ENCODE data around the gene RAP1GAP. TPM values are rescaled to one million over a fixed set of nuclear protein-coding genes. Genes with fewer than 3 reads are reported as not detected.
"Not testable (repeated sequence)": the region's sequence is repeated elsewhere in the genome, so short reads cannot be mapped to it uniquely, and the experiment has no call there.

Gene RAP1GAP
- total RNA-seq, 4 donors from 2014 or later, result 0.33 to 0.83 (median 0.56) TPM

GRCh38 chr1:21567241-21568005, 101.7 kb downstream of the RAP1GAP start:
- no peaks in the 10 kb centered on the region for H3K4me1 ChIP-seq
- WGBS, result 74% methylated on average over 22 of the region's 24 CpGs

DNA sequence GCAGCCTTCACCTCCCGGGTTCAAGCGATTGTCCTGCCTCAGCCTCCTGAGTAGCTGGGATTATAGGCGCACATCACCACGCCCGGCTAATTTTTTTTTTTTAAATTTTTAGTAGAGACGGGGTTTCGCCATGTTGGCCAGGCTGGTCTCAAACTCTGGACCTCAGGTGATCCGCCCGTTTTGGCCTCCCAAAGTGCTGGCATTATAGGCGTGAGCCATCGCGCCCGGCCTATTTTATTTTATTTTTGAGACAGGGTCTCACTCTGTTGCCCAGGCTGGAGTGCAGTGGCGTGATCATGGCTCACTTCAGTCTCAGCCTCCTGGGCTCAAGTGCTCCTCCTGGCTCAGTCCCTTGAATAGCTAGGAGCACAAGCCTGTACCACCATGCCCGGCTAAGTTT, 102.8 kb downstream of the RAP1GAP start:
- H3K4me3 ChIP-seq; DNase-seq (ENCODE audit: extremely low spot score); H3K36me3 ChIP-seq; H3K9me3 ChIP-seq; intact Hi-C loops (cut with DNase I); H3K27ac ChIP-seq (replicated peaks in 1 of 4); H3K4me1 ChIP-seq: not testable (repeated sequence)
- peaks cover 0 to 18% (median 0%) of the 10 kb centered on the region in 4 donors for H3K27me3 ChIP-seq
- 96% methylated on average over 15 of the region's 15 CpGs for WGBS

More at GRCh38 chr1:21567241-21568005, 101.7 kb downstream of the RAP1GAP start:
- peaks cover 0 to 18% (median 0%) of the 10 kb centered on the region in 4 donors for H3K27me3 ChIP-seq
- no peaks in the 10 kb centered on the region for H3K36me3 ChIP-seq
- H3K4me3 ChIP-seq, result no peak overlapping the region
- DNase-seq (ENCODE audit: extremely low spot score), result no peak
- no peak for TF ChIP-seq POLR2A (IDR thresholded peaks at IDR 0.05; ENCODE audit: low read depth)
- TF ChIP-seq, protein P1, sequence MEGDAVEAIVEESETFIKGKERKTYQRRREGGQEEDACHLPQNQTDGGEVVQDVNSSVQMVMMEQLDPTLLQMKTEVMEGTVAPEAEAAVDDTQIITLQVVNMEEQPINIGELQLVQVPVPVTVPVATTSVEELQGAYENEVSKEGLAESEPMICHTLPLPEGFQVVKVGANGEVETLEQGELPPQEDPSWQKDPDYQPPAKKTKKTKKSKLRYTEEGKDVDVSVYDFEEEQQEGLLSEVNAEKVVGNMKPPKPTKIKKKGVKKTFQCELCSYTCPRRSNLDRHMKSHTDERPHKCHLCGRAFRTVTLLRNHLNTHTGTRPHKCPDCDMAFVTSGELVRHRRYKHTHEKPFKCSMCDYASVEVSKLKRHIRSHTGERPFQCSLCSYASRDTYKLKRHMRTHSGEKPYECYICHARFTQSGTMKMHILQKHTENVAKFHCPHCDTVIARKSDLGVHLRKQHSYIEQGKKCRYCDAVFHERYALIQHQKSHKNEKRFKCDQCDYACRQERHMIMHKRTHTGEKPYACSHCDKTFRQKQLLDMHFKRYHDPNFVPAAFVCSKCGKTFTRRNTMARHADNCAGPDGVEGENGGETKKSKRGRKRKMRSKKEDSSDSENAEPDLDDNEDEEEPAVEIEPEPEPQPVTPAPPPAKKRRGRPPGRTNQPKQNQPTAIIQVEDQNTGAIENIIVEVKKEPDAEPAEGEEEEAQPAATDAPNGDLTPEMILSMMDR (IDR thresholded peaks at IDR 0.05), result no peak
- TF ChIP-seq POLR2AphosphoS5 (IDR thresholded peaks at IDR 0.05), result no peak
- TF ChIP-seq EP300 (IDR thresholded peaks at IDR 0.05), result no peak
- no peak overlapping the region for H3K27ac ChIP-seq (replicated peaks in 1 of 4)
- H3K9me3 ChIP-seq, result peaks cover 0 to 5% (median 0%) of the 10 kb centered on the region in 4 donors
- intact Hi-C loops (cut with DNase I), result no loop called here

- TF ChIP-seq, protein P1 (IDR thresholded peaks at IDR 0.05), result no peak
- no peak for TF ChIP-seq POLR2A (IDR thresholded peaks at IDR 0.05; ENCODE audit: low read depth)
- no peak for TF ChIP-seq POLR2AphosphoS5 (IDR thresholded peaks at IDR 0.05)
- TF ChIP-seq EP300 (IDR thresholded peaks at IDR 0.05), result no peak
- H3K9me3 ChIP-seq, result no peaks in the 10 kb centered on the region
- DNase-seq (ENCODE audit: extremely low spot score), result no peak
- no peak overlapping the region for H3K4me3 ChIP-seq
- H3K27ac ChIP-seq (replicated peaks in 1 of 4), result no peak overlapping the region
- no peaks in the 10 kb centered on the region for H3K36me3 ChIP-seq
- 59% methylated on average over 8 of the region's 8 CpGs for WGBS
- peaks cover 0 to 18% (median 0%) of the 10 kb centered on the region in 4 donors for H3K27me3 ChIP-seq
- H3K4me1 ChIP-seq, result no peaks in the 10 kb centered on the region
- intact Hi-C loops (cut with DNase I), result no loop called here
Observed at GRCh38 chr1:21565285-21565684, 103.9 kb downstream of the RAP1GAP start.

GRCh38 chr1:21564521-21565095, 104.5 kb downstream of the RAP1GAP start:
- Histone ChIP-seq H3K4me1 (no peaks in the 10 kb centered on the region), H3K4me3 (no peak overlapping the region), H3K27ac (replicated peaks in 1 of 4) (no peak overlapping the region), H3K27me3 (peaks cover 0 to 18% (median 0%) of the 10 kb centered on the region in 4 donors), H3K9me3 (no peaks in the 10 kb centered on the region), H3K36me3 (no peaks in the 10 kb centered on the region)
- WGBS, result 87% methylated on average over 13 of the region's 14 CpGs
- TF ChIP-seq, protein P1 (IDR thresholded peaks at IDR 0.05), result no peak
- TF ChIP-seq EP300 (IDR thresholded peaks at IDR 0.05) (no peak), POLR2A (IDR thresholded peaks at IDR 0.05; ENCODE audit: low read depth) (no peak)
- no peak for DNase-seq (ENCODE audit: extremely low spot score)
- intact Hi-C loops (cut with DNase I), result no loop called here

DNA sequence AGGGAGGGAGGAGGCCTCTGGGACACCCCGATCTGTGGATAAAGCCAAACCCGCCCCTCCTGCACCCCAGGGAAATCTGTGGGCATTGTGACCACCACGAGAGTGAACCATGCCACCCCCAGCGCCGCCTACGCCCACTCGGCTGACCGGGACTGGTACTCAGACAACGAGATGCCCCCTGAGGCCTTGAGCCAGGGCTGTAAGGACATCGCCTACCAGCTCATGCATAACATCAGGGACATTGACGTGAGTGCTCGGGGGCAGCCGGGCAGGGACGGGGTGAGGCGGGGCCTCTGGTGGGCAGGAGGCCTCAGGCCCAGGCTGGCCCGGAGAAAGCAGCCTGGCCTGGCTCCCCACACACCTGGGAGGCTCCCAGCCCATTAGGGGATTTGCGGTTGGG, 105.2 kb downstream of the RAP1GAP start:
- H3K9me3 ChIP-seq, result no peaks in the 10 kb centered on the region
- no peak overlapping the region for H3K4me3 ChIP-seq
- H3K27me3 ChIP-seq, result peaks cover 0 to 25% (median 0%) of the 10 kb centered on the region in 4 donors
- no peak for TF ChIP-seq POLR2AphosphoS5 (IDR thresholded peaks at IDR 0.05)
- no peak for DNase-seq (ENCODE audit: extremely low spot score)
- intact Hi-C loops (cut with DNase I), result no loop called here
- H3K27ac ChIP-seq (replicated peaks in 1 of 4), result no peak overlapping the region
- H3K4me1 ChIP-seq, result no peaks in the 10 kb centered on the region
- WGBS, result 86% methylated on average over 10 of the region's 17 CpGs
- H3K36me3 ChIP-seq, result no peaks in the 10 kb centered on the region

Measured in esophagus muscularis mucosa (tissue), 4 donors.